Epithelial cell of proximal tubule (primary cell): ENCODE results near the gene PPP1R37. TPM values are rescaled to one million over a fixed set of nuclear protein-coding genes. Genes with fewer than 3 reads are reported as not detected.

Experiments
- DNase-seq: peaks from one replicate; pipeline ENCODE4 v3.0.0-alpha.2; 2011; ENCODE audit warnings: low read depth
- H3K4me3 ChIP-seq: 2 replicates; pipeline ENCODE4 v1.5.1; 2011; ENCODE audit warnings: low read depth, mild to moderate bottlenecking, low read length
- CTCF ChIP-seq: conservative IDR thresholded peaks from 2 replicates; pipeline ENCODE4 v1.5.1; 2012; ENCODE audit warnings: low read depth, mild to moderate bottlenecking, low read length
- total RNA-seq: library from RNA; depleted of rRNA; stranded (reverse); fragments of >200 nt; gene quantifications from 2 replicates; pipeline ENCODE4 v1.2.3, GENCODE V29; 2015

The PPP1R37 gene
- total RNA-seq, 1 donor from 2014 or later: 64.0 TPM

GRCh38 chr19:45186509-45187334, 93.7 kb downstream of the PPP1R37 start:
- H3K4me3 ChIP-seq: no peak overlapping the region
- DNase-seq: no peak
- no peak for TF ChIP-seq CTCF

- peak; percentile 74 for TF ChIP-seq CTCF
- no peak overlapping the region for H3K4me3 ChIP-seq
- no peak for DNase-seq
Observed at GRCh38 chr19:45187421-45188100, 94.6 kb downstream of the PPP1R37 start.

GRCh38 chr19:45189971-45190370, 97.0 kb downstream of the PPP1R37 start:
- no peak for TF ChIP-seq CTCF
- H3K4me3 ChIP-seq: no peak overlapping the region

GRCh38 chr19:45191375-45191774, 98.4 kb downstream of the PPP1R37 start:
- TF ChIP-seq CTCF: no peak
- H3K4me3 ChIP-seq: no peak overlapping the region
- DNase-seq: no peak

More at GRCh38 chr19:45189971-45190370, 97.0 kb downstream of the PPP1R37 start:
- DNase-seq: no peak

- DNase-seq: no peak
- H3K4me3 ChIP-seq: no peak overlapping the region
- TF ChIP-seq CTCF: no peak
Observed at GRCh38 chr19:45195764-45196163, 102.8 kb downstream of the PPP1R37 start.

Other genes starting within 250 kb of the PPP1R37 start
- 216 and 264 TPM in 2 replicates for gene NECTIN2, start 246.9 kb upstream of the PPP1R37 start, total RNA-seq
- gene TOMM40, start 201.9 kb upstream of the PPP1R37 start, total RNA-seq: 99.1 and 229 TPM in 2 replicates
- 5.9 and 46.2 TPM in 2 replicates for gene APOE, start 187.4 kb upstream of the PPP1R37 start, total RNA-seq
- gene APOC1, start 178.6 kb upstream of the PPP1R37 start, total RNA-seq: 11.4 and 12.3 TPM in 2 replicates
- gene APOC4, start 150.9 kb upstream of the PPP1R37 start, total RNA-seq: not detected in 2 replicates
- not detected in 2 replicates for gene APOC2, start 147.1 kb upstream of the PPP1R37 start, total RNA-seq
- 39.6 and 56.3 TPM in 2 replicates for gene CLPTM1, start 137.8 kb upstream of the PPP1R37 start, total RNA-seq
- 28.3 and 40.2 TPM in 2 replicates for gene RELB, start 91.7 kb upstream of the PPP1R37 start, total RNA-seq
- 38.8 and 58.1 TPM in 2 replicates for gene CLASRP, start 54.1 kb upstream of the PPP1R37 start, total RNA-seq
- 1.7 and 3.0 TPM in 2 replicates for gene ZNF296, start 16.7 kb upstream of the PPP1R37 start, total RNA-seq
- 38.2 and 58.2 TPM in 2 replicates for gene GEMIN7, start 13.9 kb upstream of the PPP1R37 start, total RNA-seq
- 0.29 TPM in 1 of 2 replicates, not detected in the other for gene NKPD1, start 67.8 kb downstream of the PPP1R37 start, total RNA-seq
- gene TRAPPC6A, start 85.1 kb downstream of the PPP1R37 start, total RNA-seq: 9.5 and 16.5 TPM in 2 replicates
- gene BLOC1S3, start 85.6 kb downstream of the PPP1R37 start, total RNA-seq: 5.4 and 11.5 TPM in 2 replicates
- gene EXOC3L2, start 152.2 kb downstream of the PPP1R37 start, total RNA-seq: 0.12 TPM in 1 of 2 replicates, not detected in the other
- 12.6 and 15.0 TPM in 2 replicates for gene MARK4, start 158.1 kb downstream of the PPP1R37 start, total RNA-seq
- not detected in 2 replicates for gene CKM, start 229.7 kb downstream of the PPP1R37 start, total RNA-seq
- gene KLC3, start 247.6 kb downstream of the PPP1R37 start, total RNA-seq: 4.0 and 7.8 TPM in 2 replicates